DOHH2 (cell line): ENCODE data around the gene KCNK7.

Experiments used
- H3F3A ChIP-seq: fragments of 200-600 bp; sonication (generic), shearing (Covaris generic); 2 replicates; pipeline ENCODE4 v1.6.0; 2016; ENCODE audit warnings: antibody characterized with exemption, mild to moderate bottlenecking; ENCODE audit not compliant: control insufficient read depth, insufficient read depth
- H3K27ac ChIP-seq: fragments of 200-600 bp; sonication (generic); 2 replicates; pipeline ENCODE4 v1.5.1; 2014; ENCODE audit warnings: low read depth, mild to moderate bottlenecking, low read length, moderate library complexity
- H3K27me3 ChIP-seq: fragments of 200-600 bp; sonication (generic); 2 replicates; pipeline ENCODE4 v1.6.1; 2014; ENCODE audit warnings: mild to moderate bottlenecking, low read length, mixed read lengths; ENCODE audit not compliant: control insufficient read depth
- H3K36me3 ChIP-seq: fragments of 200-600 bp; sonication (generic); 2 replicates; pipeline ENCODE4 v1.6.1; 2014; ENCODE audit warnings: mild to moderate bottlenecking, low read length, moderate library complexity, mixed read lengths; ENCODE audit not compliant: control insufficient read depth
- H3K4me1 ChIP-seq: fragments of 200-600 bp; sonication (generic); 2 replicates; pipeline ENCODE4 v1.6.1; 2014; ENCODE audit warnings: mild to moderate bottlenecking, low read length, mixed read lengths; ENCODE audit not compliant: control insufficient read depth
- H3K4me2 ChIP-seq: fragments of 200-600 bp; sonication (generic); 2 replicates; pipeline ENCODE4 v1.6.0; 2014; ENCODE audit warnings: mild to moderate bottlenecking, low read length, moderate library complexity
- H3K4me3 ChIP-seq: fragments of 200-600 bp; sonication (generic); 2 replicates; pipeline ENCODE4 v1.5.1; 2014; ENCODE audit warnings: mild to moderate bottlenecking, low read length, mixed read lengths
- H3K79me2 ChIP-seq: fragments of 200-600 bp; sonication (generic); 2 replicates; pipeline ENCODE4 v1.6.1; 2014; ENCODE audit warnings: mild to moderate bottlenecking, low read length, mixed read lengths; ENCODE audit not compliant: control insufficient read depth
- H3K9me2 ChIP-seq: fragments of 200-600 bp; sonication (generic); replicated peaks from 2 replicates; pipeline ENCODE4 v1.6.1; 2014; ENCODE audit warnings: mild to moderate bottlenecking, low read length, mixed read lengths; ENCODE audit not compliant: control insufficient read depth
- H3K9me3 ChIP-seq: fragments of 200-600 bp; sonication (generic); 2 replicates; pipeline ENCODE4 v1.6.1; 2014; ENCODE audit warnings: antibody characterized with exemption, low read length, mixed read lengths; ENCODE audit not compliant: control insufficient read depth, insufficient read depth
- H4K20me1 ChIP-seq: fragments of 200-600 bp; sonication (generic); 2 replicates; pipeline ENCODE4 v1.6.0; 2014; ENCODE audit warnings: low read depth, mild to moderate bottlenecking, antibody characterized with exemption, low read length, moderate library complexity; ENCODE audit not compliant: control insufficient read depth, insufficient read depth
- EZH2phosphoT487 ChIP-seq: fragments of 200-600 bp; sonication (generic); IDR thresholded peaks from 2 replicates; pipeline ENCODE4 v1.6.1; 2017; ENCODE audit warnings: borderline replicate concordance, mild to moderate bottlenecking, antibody characterized with exemption, low read length, moderate library complexity, mixed read lengths
- TF ChIP-seq, protein P1 (sequence below): fragments of 200-600 bp; sonication (generic); IDR thresholded peaks from one replicate; pipeline ENCODE4 v1.5.1; 2014; ENCODE audit warnings: antibody characterized with exemption, mild to moderate bottlenecking, low read depth, low read length; ENCODE audit not compliant: poor library complexity, severe bottlenecking

The KCNK7 gene

DNA sequence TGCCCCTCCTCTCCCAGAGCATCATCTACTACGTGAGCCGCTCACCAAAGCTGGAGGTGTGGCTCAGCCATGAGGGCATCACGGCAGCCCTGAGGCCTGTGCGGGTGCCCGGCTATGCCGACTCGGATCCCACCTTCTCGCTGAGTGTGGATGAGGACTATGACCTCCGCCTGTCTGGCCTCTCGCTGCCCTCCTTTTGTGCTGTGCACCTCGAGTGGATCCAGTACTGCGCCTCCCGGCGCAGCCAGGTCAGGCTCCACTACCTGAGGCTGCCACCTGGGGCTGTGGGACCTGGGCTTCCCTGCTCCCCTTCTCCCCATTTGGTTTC lies 38.5 kb upstream of the KCNK7 start:
- Histone ChIP-seq H4K20me1 (no peaks in the 10 kb centered on the region), H3K27me3 (no peaks in the 10 kb centered on the region), H3K4me1 (peaks cover 22% of the 10 kb centered on the region), H3F3A (peaks cover 19% of the 10 kb centered on the region), H3K36me3 (peaks cover 78% of the 10 kb centered on the region), H3K4me3 (no peak overlapping the region), H3K27ac (no peak overlapping the region), H3K9me3 (no peaks in the 10 kb centered on the region), H3K9me2 (no peaks in the 10 kb centered on the region), H3K4me2 (no peak overlapping the region), H3K79me2 (peaks cover 9% of the 10 kb centered on the region)
- no peak for TF ChIP-seq EZH2phosphoT487
- TF ChIP-seq, protein P1, sequence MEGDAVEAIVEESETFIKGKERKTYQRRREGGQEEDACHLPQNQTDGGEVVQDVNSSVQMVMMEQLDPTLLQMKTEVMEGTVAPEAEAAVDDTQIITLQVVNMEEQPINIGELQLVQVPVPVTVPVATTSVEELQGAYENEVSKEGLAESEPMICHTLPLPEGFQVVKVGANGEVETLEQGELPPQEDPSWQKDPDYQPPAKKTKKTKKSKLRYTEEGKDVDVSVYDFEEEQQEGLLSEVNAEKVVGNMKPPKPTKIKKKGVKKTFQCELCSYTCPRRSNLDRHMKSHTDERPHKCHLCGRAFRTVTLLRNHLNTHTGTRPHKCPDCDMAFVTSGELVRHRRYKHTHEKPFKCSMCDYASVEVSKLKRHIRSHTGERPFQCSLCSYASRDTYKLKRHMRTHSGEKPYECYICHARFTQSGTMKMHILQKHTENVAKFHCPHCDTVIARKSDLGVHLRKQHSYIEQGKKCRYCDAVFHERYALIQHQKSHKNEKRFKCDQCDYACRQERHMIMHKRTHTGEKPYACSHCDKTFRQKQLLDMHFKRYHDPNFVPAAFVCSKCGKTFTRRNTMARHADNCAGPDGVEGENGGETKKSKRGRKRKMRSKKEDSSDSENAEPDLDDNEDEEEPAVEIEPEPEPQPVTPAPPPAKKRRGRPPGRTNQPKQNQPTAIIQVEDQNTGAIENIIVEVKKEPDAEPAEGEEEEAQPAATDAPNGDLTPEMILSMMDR: no peak

DNA sequence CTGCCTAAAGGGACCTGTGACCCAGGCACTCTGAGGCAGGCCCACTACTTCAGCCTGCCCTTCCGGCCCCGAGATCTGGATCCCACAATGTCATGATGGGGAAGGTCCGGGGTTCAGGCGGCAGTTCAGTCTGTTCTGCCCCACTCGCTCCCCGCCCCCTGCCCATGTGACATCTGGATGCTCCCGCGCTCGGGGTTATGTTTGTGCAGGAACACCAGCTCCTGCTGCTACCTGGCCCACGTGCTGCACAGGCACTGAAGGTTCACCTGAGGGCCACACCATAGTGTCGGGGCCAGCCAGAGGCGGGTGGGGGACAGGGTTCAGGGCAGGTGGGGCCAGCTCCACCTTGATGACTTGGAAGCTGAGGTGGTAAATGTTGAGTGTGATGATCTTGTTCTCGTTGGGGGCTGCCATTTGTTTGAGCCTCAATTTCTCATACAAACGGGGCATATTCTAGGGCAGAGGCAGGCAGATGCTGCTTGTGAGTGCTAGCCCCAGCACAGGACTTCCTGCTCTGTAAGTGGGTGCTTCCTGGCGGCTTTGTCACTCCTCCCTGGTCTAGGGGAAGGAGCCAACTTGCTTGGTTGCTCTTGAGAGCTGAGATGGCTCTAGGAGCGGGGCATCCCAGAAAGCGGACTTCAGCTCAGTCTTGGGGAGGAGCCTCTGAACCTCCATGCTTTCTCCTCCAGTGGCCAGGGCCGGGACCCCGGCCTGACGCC lies 37.9 kb upstream of the KCNK7 start:
- no peak for TF ChIP-seq EZH2phosphoT487
- TF ChIP-seq, protein P1: no peak
- Histone ChIP-seq H3K79me2 (peaks cover 5% of the 10 kb centered on the region), H3K9me3 (no peaks in the 10 kb centered on the region), H4K20me1 (no peaks in the 10 kb centered on the region), H3K4me2 (no peak overlapping the region), H3K27ac (no peak overlapping the region), H3K4me1 (peaks cover 17% of the 10 kb centered on the region), H3K36me3 (peaks cover 77% of the 10 kb centered on the region), H3F3A (peaks cover 14% of the 10 kb centered on the region), H3K27me3 (no peaks in the 10 kb centered on the region), H3K9me2 (no peaks in the 10 kb centered on the region), H3K4me3 (no peak overlapping the region)

DNA sequence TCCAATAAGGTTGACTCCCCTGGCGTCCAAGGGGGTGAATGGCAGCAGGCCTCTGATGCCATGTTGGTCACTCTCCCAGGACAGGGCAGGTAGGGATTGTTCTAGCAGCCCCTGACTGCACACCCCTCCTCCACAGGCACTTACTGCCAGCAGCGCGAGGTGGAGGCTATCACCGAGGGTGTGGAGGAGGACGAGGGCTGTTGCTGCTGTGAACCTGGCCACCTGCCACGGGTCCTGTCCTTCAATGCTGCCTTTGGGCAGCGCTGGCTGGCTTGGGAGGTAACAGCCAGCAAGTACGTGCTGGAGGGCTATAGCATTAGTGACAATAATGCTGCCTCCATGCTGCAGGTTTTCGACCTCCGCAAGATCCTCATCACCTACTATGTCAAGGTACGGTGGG lies 34.6 kb upstream of the KCNK7 start:
- no peaks in the 10 kb centered on the region for H4K20me1 ChIP-seq
- no peaks in the 10 kb centered on the region for H3K9me3 ChIP-seq
- H3K79me2 ChIP-seq: no peaks in the 10 kb centered on the region
- H3K27ac ChIP-seq: no peak overlapping the region
- no peak overlapping the region for H3K4me3 ChIP-seq
- H3K4me1 ChIP-seq: no peaks in the 10 kb centered on the region
- peaks cover 79% of the 10 kb centered on the region for H3K36me3 ChIP-seq
- no peaks in the 10 kb centered on the region for H3K9me2 ChIP-seq
- TF ChIP-seq, protein P1: no peak
- no peak for TF ChIP-seq EZH2phosphoT487
- H3K4me2 ChIP-seq: no peak overlapping the region
- H3F3A ChIP-seq: no peaks in the 10 kb centered on the region
- H3K27me3 ChIP-seq: no peaks in the 10 kb centered on the region
